NCI-H1048 (cell line): Measurements from ENCODE around the gene SWT1.
"Not testable (repeated sequence)": the region's sequence is repeated elsewhere in the genome, so short reads cannot be mapped to it uniquely, and the experiment has no call there.

Source experiments
- DNase-seq: peaks from one replicate; lab custom pipeline; 2025; lab: John Stamatoyannopoulos, UW

The SWT1 gene

GRCh38 chr1:185193756-185194155 is 36.8 kb downstream of the SWT1 start:
- no peak for DNase-seq

GRCh38 chr1:185198712-185199111 is 41.7 kb downstream of the SWT1 start:
- DNase-seq = not testable (repeated sequence)

GRCh38 chr1:185200889-185201288 is 43.9 kb downstream of the SWT1 start:
- DNase-seq = no peak

GRCh38 chr1:185207170-185207569 is 50.2 kb downstream of the SWT1 start:
- DNase-seq = no peak

GRCh38 chr1:185207980-185208602 is 51.1 kb downstream of the SWT1 start:
- no peak for DNase-seq

GRCh38 chr1:185208626-185209180 is 51.7 kb downstream of the SWT1 start:
- DNase-seq = no peak

GRCh38 chr1:185209357-185209756 is 52.4 kb downstream of the SWT1 start:
- not testable (repeated sequence) for DNase-seq

- no peak for DNase-seq
These were observed 56.1 kb downstream of the SWT1 start for GRCh38 chr1:185213091-185213490.

GRCh38 chr1:185215911-185216310 is 58.9 kb downstream of the SWT1 start:
- DNase-seq = no peak

GRCh38 chr1:185224132-185224531 is 67.2 kb downstream of the SWT1 start:
- DNase-seq = no peak

- DNase-seq = no peak
These were observed 70.2 kb downstream of the SWT1 start for GRCh38 chr1:185227161-185227560.

GRCh38 chr1:185228979-185229378 is 72.0 kb downstream of the SWT1 start:
- no peak for DNase-seq

- DNase-seq = no peak
These were observed 73.0 kb downstream of the SWT1 start for GRCh38 chr1:185229981-185230380.

- DNase-seq = no peak
These were observed 75.9 kb downstream of the SWT1 start for GRCh38 chr1:185232874-185233273.

GRCh38 chr1:185234183-185234582 is 77.2 kb downstream of the SWT1 start:
- not testable (repeated sequence) for DNase-seq

- DNase-seq = not testable (repeated sequence)
These were observed 80.2 kb downstream of the SWT1 start for GRCh38 chr1:185237176-185237575.

GRCh38 chr1:185237661-185238060 is 80.7 kb downstream of the SWT1 start:
- DNase-seq = no peak

- no peak for DNase-seq
These were observed 81.5 kb downstream of the SWT1 start for GRCh38 chr1:185238447-185238846.

GRCh38 chr1:185239861-185240260 is 82.9 kb downstream of the SWT1 start:
- DNase-seq = no peak

- no peak for DNase-seq
These were observed 84.2 kb downstream of the SWT1 start for GRCh38 chr1:185241127-185241526.

- no peak for DNase-seq
These were observed 87.2 kb downstream of the SWT1 start for GRCh38 chr1:185244015-185244747.

GRCh38 chr1:185245466-185245865 is 88.5 kb downstream of the SWT1 start:
- DNase-seq = no peak

- no peak for DNase-seq
These were observed 92.6 kb downstream of the SWT1 start for GRCh38 chr1:185249563-185249962.
